HG03442 (cell line): ENCODE data around the gene C6orf89.
"Not testable (repeated sequence)": the region's sequence is repeated elsewhere in the genome, so short reads cannot be mapped to it uniquely, and the experiment has no call there.

Source experiments
- ATAC-seq: cut with Tn5 transposase; IDR thresholded peaks from one replicate; pipeline ENCODE4 v1.9.1; 2021; ENCODE audit warnings: mild to moderate bottlenecking, moderate library complexity; ENCODE audit not compliant: unreplicated experiment

C6orf89 gene

DNA sequence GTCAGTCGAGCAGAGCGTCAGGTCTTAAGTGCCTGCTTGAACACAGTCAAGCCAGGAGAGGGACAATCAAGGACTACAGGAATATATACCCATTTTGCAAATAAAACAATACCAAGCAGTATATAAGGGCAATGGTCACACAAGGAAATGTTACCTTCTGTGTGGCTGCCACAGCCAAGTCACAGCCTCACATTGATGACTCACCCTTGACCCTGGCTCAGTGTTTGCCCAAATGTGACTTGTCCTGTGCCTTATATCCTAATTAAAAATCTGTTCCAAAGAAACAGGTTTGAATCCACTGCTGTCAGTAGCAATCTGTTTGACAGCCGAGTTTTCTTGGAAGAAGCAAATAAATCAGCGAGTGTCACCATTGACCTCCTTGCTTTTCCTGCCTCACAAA lies 34.3 kb downstream of the C6orf89 start:
- ATAC-seq = no peak

DNA sequence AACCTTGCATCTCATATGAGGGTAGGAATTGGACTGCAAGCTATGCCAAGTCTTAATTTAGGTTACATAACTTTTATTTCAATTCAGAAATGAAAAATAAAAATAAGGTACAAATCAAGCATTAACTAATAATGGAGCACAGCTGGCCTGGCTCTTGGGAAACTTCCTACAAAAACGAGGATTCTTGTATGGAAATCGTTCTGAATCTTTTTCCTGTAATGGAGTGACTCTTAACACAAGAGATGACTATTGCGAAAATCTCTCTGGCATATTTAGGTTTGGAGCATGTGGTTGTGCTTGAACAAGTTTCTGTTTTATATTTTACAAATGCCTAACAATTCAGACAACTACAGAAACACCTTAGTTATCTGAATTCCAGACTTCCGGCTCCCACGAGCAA lies 34.8 kb downstream of the C6orf89 start:
- ATAC-seq = no peak

DNA sequence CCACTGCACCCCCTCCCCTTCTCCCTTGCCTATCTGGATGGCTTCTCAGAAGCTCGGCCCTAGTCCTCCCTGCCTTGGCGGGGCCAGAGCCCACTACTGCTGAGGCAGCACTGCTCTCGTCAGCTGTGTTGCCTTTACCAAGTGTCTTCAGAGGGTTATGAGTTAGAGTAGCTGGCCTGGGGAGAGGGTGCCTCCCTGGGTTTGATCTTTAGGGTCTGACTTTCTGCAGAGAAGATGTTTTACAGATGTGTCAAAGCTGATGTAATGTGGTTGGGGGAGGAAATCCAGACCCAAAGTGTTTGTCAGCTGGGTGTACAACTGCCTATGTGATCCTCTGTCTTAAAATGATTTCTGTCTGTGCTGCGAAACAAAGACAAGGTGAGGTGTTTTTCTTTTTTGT lies 38.4 kb downstream of the C6orf89 start:
- no peak for ATAC-seq

DNA sequence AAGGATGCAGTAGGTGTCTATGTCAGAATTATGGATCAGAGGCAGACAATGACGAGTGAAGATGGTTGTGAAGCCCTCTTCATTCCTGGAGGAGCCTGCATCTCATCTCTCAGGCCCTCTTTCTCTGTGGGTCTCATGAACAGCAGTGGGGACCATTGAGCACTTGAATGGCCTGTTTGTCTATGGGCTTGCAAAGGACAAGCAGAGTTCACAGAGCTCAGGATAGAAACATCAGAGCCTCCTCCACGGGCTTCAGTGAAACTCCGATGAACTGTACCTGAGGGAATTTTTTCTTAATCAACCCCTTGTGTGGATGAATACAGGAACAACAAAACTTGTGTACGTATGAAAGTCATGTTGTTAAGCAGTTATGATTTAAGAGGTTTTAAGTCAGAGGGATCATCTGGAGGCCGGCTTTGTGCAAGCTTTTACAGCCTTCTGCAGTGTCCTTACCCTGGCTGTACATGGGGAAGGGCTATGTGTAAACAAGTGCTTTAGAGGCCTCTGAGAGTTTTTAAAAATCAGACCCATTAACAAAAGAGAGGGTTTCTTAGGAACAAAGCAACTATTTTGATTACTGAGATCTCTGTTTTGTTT lies 39.1 kb downstream of the C6orf89 start:
- ATAC-seq = no peak

DNA sequence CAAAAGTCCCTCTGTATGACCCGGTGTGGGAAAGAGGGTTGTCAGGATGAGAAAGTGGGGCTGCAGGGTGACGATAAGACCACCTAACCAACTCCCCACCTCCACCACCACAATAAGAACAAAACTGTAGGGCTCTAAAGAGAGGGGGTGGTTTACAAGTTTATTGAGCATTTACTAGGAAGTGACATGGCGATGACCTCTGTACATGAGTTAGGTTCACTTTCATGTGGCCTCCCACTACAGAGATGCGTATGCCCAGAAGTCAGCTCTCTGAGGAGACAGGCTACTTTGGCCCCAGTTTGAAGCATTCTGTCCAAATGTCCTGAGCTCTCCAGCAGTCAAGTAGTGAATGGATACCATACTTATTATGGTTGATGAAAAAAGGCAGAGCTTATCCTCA lies 40.1 kb downstream of the C6orf89 start:
- ATAC-seq = no peak

DNA sequence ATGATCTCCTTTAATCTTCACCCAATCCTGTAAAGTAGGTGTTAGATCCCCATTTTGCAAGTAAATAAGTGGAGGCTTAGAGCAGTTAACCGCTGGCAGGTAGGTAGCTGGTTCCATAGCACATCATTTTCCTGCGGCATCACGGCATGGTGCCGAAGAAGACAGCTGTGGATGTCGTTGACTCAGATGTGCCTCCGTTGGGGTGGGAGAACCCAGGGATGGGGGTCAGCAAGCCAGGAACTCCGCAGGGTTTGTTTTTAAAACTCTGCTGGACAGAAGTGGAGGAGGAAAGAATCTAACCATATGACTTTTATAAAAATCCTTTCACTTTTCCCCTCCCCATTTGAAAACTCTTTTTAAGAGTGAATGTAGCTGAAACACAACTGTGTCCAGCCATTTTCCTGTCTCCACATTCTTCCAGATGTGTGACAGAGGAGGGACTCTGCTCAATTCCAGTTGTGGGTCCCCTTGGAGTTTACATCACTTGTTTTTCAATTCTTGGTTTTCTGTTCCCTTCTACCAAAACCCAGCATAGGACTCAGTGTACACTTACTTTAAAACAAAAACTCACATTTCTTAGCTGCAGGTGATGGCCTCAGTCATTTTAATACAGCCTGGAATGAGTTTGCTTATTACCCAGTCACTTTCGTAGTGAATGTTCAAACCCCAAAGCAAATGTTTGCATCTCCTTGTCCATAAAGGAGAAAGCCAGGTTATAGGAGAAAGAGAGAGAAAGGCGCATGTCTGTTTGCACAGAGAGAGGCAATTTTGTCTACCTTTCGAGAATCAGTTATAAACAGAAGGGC lies 41.2 kb downstream of the C6orf89 start:
- no peak for ATAC-seq

DNA sequence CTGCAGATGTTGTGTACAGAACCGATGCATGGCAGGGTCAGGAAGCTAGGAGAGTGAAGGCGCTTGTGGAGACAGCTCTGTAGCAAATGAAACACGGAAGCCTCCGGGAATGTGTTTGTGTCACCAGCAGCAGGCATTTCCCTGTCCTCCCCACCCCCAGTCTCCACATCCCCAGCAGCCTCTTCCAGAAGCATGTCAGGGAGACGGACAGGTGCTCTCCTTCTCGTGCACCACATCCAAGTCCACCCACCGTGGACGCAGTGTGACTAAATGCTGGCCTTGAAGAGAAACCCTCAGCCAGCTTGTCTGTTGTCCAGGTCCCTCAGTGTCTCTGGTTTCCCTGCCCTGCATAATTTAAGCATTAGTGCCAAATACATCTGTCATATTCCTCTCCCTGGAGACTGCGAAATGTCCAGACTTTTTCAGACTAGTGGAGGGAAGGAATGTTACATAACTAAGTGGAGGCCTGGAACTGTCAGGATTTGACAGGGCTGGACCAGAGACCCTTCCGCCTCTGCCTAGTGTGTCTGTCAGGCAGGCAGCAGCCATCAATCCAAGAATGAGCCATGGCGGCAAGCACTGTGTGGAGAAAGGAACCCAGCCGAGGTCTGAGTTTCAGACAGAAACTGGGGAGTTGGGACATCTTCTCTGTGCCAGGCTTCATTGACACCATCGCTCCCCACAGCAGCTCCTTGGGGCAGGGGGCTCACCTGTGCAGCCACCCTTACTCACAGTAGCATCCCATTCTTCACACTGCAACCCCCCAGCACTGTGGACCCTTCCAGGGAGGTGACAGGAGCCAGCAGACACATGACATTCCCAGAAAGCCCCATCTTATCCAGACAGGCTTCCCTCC lies 42.2 kb downstream of the C6orf89 start:
- no peak for ATAC-seq

DNA sequence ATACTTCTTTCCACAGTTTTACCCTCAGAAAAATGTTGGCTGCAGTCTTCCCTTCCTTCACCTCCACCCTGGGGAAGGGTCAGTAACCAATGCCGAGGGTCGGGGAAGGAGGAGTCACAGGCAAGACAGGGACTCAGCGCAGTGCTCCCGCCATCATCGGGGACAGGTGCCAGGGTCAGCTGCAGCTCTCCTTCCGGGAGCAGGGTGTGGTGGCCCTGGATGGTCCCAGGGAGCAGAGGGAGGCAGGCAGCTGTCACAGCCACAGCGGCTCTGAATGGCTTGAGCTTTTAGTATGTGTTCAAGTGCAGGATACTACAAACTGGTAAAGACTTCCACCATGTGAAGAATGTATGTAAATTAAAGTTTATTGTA lies 42.8 kb downstream of the C6orf89 start:
- ATAC-seq = no peak

DNA sequence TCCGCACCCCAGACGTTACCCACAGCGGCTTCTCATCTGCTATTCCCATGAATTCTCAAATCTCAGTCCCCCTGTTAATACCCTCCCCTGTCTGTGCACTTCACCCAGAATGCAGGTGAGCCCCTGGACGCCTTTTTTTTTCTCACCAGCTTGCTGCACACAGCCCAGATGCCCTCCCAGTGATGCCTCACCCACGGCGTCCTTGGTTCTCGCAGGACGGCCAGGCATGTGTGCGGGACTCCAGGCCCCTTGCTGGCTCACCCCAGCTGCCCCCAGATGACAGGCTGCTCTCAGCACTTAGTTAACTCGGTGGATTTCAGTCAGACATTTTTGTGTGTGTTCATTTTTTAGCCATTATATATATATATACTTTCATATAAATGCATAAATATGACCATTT lies 43.4 kb downstream of the C6orf89 start:
- no peak for ATAC-seq

DNA sequence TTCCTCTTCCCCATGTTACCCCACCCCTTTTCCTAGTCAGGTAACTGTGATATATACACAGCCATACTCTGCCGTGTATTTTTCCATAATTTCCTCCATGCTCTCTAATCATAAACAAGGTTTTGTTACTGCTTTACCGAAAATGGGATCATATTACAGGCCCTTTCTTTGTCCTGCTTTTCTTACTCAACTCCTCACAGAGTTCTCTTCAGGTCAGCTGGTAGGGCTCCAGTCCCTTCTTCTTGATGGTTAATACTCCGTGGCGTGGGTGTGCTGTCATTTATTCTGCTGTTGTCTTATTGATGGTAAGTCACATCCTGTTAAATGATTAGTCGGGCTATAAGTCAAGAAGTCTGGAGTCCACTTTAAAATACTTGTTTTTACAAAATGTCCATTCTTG lies 43.9 kb downstream of the C6orf89 start:
- no peak for ATAC-seq

DNA sequence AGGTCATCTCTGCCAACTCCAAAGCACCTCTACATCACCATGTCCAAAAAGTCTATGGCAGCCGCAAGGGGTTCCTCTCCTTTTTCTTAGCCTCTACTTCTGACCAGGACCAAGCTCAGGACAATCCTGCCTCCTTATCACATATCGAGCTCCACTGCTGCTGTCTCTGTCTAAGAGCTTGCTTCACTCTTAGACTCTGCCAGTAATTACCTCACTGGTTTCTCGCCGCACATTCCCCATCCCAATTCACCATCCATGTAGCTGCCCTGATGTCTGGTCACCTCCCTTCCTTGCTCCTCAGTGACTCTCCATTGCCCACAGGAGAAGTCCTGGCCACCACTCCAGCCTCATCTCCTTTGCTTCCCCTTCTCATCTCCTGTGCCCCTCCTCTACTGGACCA lies 44.7 kb downstream of the C6orf89 start:
- no peak for ATAC-seq

DNA sequence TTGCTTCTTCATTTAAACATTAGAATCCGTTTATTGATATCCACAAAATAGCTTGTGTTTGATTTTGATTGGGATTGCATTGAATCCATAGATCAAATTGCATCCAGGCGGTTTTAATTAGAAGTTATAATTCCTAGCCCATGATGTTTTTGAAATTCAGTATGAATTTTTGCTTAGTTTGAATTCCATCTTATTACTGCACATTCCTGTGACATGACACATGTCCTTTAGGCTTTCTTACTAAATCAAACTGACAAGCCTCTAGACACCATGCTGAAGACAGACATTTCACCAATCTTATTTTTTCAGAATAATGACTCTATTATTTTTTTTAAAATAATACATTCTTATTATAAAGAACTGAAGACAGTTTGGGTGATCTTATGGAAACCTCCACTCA lies 47.4 kb downstream of the C6orf89 start:
- no peak for ATAC-seq

DNA sequence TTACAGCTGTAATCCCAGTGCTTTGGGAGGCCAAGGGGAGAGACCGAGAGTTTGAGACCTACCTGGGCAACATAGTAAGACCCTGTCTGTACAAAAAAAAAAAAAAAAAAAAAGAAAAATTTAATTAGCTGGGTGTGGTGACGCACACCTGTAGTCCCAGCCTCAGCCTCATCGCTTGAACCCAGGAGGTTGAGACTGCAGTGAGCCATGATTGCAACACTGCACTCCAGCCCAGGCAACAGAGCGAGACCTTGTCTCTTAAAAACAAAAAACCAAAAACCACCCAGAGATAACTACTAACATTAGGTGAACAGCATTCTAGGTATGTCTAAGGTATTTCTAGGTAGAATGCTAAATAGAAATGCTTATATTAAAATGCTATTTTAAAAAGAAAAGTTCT lies 47.8 kb downstream of the C6orf89 start:
- ATAC-seq = no peak

DNA sequence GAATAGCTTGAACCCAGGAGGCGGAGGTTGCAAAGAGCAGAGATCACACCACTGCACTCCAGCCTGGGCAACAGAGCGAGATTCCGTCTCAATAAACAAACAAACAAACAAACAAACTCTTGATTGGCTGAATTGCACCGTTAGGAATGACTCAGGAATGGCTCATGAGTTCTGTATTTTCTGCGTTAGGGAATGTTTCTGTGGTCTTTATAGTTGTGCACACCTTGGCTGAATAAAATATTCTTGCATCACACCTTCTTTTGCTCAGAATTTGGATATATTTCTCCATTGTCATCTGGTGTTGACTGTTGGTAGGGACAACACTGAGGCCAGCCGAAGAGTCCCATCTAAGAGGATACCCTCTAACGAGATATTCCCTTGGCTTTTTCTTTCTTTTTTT lies 49.1 kb downstream of the C6orf89 start:
- no peak for ATAC-seq

DNA sequence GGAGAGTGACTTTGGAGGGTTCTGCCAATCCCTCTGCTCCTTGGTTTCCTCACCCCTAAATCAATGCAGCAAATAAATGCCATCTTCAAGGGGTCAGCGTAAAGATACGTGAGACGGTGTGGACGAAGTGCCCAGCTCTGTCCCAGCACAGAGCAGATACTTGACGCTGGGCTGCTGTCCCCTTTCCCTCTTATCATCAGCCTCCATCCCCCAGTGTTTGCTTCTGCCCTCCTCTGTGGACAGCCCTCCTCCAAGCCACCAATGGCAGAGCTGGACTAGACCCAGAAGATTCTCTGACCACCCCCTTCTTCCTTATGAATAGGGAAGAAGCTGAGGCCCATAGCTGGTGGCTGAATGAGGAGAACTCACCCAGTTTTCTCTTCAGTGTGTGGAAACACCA lies 51.1 kb downstream of the C6orf89 start:
- ATAC-seq = no peak

DNA sequence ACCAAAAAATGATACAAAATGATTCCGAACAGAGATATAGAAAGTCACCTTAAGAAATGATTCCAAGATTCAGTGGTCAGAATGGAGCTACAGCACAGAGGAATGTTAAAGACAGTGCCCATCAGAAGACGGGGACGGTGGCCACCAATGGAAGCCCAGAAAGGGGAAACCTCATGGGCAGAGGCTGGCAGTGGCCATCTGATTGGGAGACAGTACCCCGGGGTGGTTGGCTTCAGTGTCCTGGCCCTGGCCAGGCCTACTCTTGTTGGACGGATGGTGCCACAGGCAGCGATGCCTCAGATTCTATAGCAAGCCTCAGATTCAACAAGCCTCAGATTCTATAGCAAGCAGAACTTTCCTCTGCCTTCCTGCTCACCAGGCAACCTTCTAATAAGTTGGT lies 52.1 kb downstream of the C6orf89 start:
- ATAC-seq = no peak

DNA sequence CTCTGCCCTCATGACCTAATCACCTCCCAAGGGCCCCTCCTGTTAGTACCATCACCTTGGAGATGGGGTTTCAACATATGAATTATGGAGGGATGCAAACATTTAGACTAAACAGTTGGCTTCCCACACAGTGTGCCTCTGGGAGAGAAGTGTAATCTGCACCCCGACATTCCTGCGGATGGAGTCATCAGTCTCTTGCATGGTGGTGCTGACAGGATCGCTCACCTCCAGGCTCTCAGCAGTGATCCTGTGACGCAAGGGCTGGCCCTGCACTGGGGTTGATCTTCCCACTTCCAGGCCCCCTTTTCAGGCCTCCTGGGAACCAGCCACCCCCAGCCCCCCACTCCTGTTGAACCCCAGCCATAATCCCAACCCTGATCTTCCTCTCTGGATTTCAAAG lies 52.8 kb downstream of the C6orf89 start:
- no peak for ATAC-seq

DNA sequence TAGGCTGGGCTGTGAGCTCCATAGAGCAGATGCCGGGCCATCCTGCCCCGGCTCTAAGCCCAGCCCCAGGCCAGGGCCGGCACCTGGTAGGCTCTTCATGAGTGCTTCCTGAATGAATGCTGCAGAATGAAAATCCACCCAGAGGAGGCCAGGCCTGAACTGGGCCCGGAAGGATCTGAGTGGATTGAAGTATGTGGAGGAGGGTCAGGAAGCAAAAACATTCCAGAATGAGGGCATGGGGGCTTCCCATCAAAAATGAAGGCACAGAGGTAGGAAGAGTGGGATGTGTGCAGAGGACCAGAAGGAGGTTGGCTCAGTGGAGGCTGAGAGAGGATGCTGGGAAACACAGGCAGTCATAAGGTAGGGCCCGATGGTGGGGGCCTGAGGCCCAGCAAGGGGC lies 53.3 kb downstream of the C6orf89 start:
- not testable (repeated sequence) for ATAC-seq

DNA sequence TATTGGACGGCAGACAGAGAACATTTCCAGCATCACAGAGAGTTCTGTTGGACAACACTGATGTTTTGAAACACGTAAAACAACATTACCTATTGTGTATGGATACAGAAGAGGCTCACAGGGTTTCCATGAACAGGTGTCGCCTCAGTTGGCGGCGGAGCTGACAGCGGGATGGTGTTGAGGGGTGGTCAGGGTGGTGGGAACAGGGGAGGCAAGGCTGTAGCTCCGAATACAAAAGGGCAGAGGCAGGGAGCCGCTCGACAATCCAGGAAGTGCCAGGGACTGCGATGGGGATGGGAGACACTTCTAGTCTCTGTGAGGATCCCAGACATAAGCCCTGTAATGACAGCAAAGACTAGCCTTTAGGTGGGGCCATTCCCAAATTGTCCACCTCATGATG lies 54.3 kb downstream of the C6orf89 start:
- no peak for ATAC-seq

DNA sequence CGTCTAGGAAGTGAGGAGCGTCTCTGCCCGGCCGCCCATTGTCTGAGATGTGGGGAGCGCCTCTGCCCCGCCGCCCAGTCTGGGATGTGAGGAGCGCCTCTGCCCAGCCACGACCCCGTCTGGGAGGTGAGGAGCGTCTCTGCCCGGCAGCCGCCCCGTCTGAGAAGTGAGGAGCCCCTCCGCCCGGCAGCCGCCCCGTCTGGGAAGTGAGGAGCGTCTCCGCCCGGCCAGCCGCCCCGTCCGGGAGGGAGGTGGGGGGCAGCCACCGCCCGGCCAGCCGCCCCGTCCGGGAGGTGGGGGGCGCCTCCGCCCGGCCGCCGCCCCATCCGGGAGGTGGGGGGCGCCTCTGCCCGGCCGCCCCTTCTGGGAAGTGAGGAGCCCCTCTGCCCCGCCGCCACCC lies 55.8 kb downstream of the C6orf89 start:
- ATAC-seq = not testable (repeated sequence)

DNA sequence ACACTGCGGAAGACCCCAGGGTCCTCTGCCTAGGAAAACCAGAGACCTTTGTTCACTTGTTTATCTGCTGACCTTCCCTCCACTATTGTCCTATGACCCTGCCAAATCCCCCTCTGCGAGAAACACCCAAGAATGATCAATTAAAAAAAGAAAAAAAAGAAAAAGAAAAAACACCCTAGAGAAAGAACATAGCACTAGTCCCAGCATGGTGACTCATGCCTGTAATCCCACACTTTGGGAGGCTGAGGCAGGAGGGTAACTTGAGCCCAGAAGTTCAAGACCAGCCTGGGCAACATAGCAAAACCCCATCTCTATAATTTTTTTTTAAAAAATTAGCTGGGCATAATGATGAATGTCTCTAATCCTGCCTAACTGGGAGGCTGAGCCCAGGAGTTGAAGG lies 56.6 kb downstream of the C6orf89 start:
- not testable (repeated sequence) for ATAC-seq

DNA sequence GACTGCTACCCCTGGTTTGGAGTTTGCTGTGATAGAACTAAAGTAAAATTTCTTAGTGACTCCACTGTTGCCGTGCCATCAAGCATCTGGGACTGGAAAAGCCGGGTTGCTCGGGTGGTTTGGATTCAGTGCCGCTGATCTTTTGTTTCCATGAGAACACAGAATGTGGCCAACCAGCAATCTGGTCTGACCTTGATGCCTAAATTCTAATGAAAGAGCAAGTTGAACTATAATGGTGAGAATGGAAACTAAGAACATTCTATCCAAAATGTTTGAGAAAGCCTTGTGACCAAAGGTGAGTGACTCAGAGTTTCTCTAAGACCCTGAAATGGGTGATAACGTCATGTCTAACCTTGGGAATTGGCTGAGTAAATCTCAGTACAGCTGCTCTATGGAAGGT lies 58.9 kb downstream of the C6orf89 start:
- ATAC-seq = no peak
